GM23338 (cell line): ENCODE data around the gene CPSF4L. TPM values are rescaled to one million over a fixed set of nuclear protein-coding genes. Genes with fewer than 3 reads are reported as not detected.

Experiments used
- ATAC-seq: fragments of 200-7000 bp; cut with Tn5 transposase; 3 replicates; pipeline ENCODE4 v1.9.1; 2020
- DNase-seq: peaks from one replicate; pipeline ENCODE4 v3.0.0-alpha.2; 2015; ENCODE audit warnings: low spot score
- H2AFZ ChIP-seq: fragments of 200-600 bp; sonication (generic); 2 replicates; pipeline ENCODE4 v1.8.0; 2016; ENCODE audit warnings: antibody characterized with exemption, mild to moderate bottlenecking, moderate library complexity
- H3F3A ChIP-seq: fragments of 200-600 bp; sonication (generic); replicated peaks from 2 replicates; pipeline ENCODE4 v1.8.0; 2017; ENCODE audit warnings: antibody characterized with exemption, mixed run types, low read depth
- H3K27ac ChIP-seq: fragments of 200-600 bp; sonication (generic); 2 replicates; pipeline ENCODE4 v1.6.1; 2016; ENCODE audit warnings: low read depth
- H3K27me3 ChIP-seq: fragments of 200-600 bp; sonication (generic); 2 replicates; pipeline ENCODE4 v1.8.0; 2016; ENCODE audit warnings: mild to moderate bottlenecking, mixed run types, moderate library complexity; ENCODE audit not compliant: insufficient read depth
- H3K36me3 ChIP-seq: fragments of 200-600 bp; sonication (generic); 2 replicates; pipeline ENCODE4 v1.8.0; 2016; ENCODE audit warnings: mild to moderate bottlenecking; ENCODE audit not compliant: insufficient read depth
- H3K4me1 ChIP-seq: fragments of 200-600 bp; sonication (generic); 2 replicates; pipeline ENCODE4 v1.8.0; 2016; ENCODE audit warnings: mild to moderate bottlenecking, moderate library complexity; ENCODE audit not compliant: insufficient read depth
- H3K4me2 ChIP-seq: fragments of 200-600 bp; sonication (generic); 2 replicates; pipeline ENCODE4 v1.7.1; 2017; ENCODE audit warnings: mixed run types
- H3K4me3 ChIP-seq: fragments of 200-600 bp; sonication (generic); 2 replicates; pipeline ENCODE4 v1.6.1; 2016; ENCODE audit warnings: mixed run types
- H3K79me2 ChIP-seq: fragments of 200-600 bp; sonication (generic); replicated peaks from 2 replicates; pipeline ENCODE4 v1.8.0; 2017; ENCODE audit warnings: mild to moderate bottlenecking; ENCODE audit not compliant: insufficient read depth
- H3K9me2 ChIP-seq: fragments of 200-600 bp; sonication (generic); 2 replicates; pipeline ENCODE4 v1.8.0; 2017; ENCODE audit not compliant: insufficient read depth
- H4K20me1 ChIP-seq: fragments of 200-600 bp; sonication (generic); replicated peaks from 2 replicates; pipeline ENCODE4 v1.8.0; 2017; ENCODE audit warnings: mild to moderate bottlenecking; ENCODE audit not compliant: insufficient read depth
- H3K27ac Mint-ChIP-seq: 2 replicates; pipeline ENCODE4 v1.8.0; 2020; ENCODE audit warnings: inconsistent platforms, mild to moderate bottlenecking, moderate library complexity, mixed read lengths
- H3K27me3 Mint-ChIP-seq: 3 replicates; pipeline ENCODE4 v1.8.0; 2022; ENCODE audit warnings: low read depth, mild to moderate bottlenecking, moderate library complexity, mixed read lengths, inconsistent platforms; ENCODE audit not compliant: insufficient read depth, poor library complexity
- H3K36me3 Mint-ChIP-seq: 3 replicates; pipeline ENCODE4 v1.8.0; 2021; ENCODE audit warnings: low read depth, mild to moderate bottlenecking, inconsistent platforms, moderate library complexity, mixed read lengths
- H3K4me1 Mint-ChIP-seq: 3 replicates; pipeline ENCODE4 v1.8.0; 2020; ENCODE audit warnings: mild to moderate bottlenecking, inconsistent platforms, mixed read lengths
- H3K4me3 Mint-ChIP-seq: 3 replicates; pipeline ENCODE4 v1.8.0; 2021; ENCODE audit warnings: moderate library complexity, mild to moderate bottlenecking, inconsistent platforms, mixed read lengths
- H3K9me3 Mint-ChIP-seq: 3 replicates; pipeline ENCODE4 v1.8.0; 2020; ENCODE audit warnings: moderate library complexity, mild to moderate bottlenecking, inconsistent platforms, mixed read lengths
- CREB1 ChIP-seq: fragments of 250-450 bp; sonication (Bioruptor Pico); IDR thresholded peaks from 2 replicates; pipeline ENCODE4 v1.5.0; 2020; ENCODE audit warnings: low read depth, mild to moderate bottlenecking, moderate library complexity
- CTCF ChIP-seq, 2 experiments: fragments of 200-600 bp in 1 of 2; sonication (generic) in 1 of 2; conservative IDR thresholded peaks; 2 replicates each; pipeline versions ENCODE4 v1.5.1 to v1.6.1; 2016 to 2017; ENCODE audit warnings: antibody characterized with exemption in 2 of 2, low read depth in 2 of 2, mild to moderate bottlenecking in 2 of 2, moderate library complexity in 1 of 2
- ETS1 ChIP-seq: IDR thresholded peaks from 2 replicates; pipeline ENCODE4 v1.6.1; 2016; ENCODE audit warnings: antibody characterized with exemption
- EZH2 ChIP-seq: fragments of 200-600 bp; sonication (generic); IDR thresholded peaks from one replicate; pipeline ENCODE4 v1.8.0; 2017; ENCODE audit warnings: antibody characterized with exemption, mild to moderate bottlenecking, low read depth; ENCODE audit not compliant: unreplicated experiment
- EZH2phosphoT487 ChIP-seq: fragments of 200-600 bp; sonication (generic); IDR thresholded peaks from one replicate; pipeline ENCODE4 v1.8.1; 2018; ENCODE audit warnings: antibody characterized with exemption; ENCODE audit not compliant: unreplicated experiment
- JUNB ChIP-seq: IDR thresholded peaks from one replicate; pipeline ENCODE4 v1.6.1; 2016; ENCODE audit warnings: antibody characterized with exemption; ENCODE audit not compliant: unreplicated experiment
- NANOG ChIP-seq: IDR thresholded peaks from 2 replicates; pipeline ENCODE4 v1.6.1; 2016; ENCODE audit warnings: antibody characterized with exemption, borderline replicate concordance
- POLR2AphosphoS5 ChIP-seq: IDR thresholded peaks from 2 replicates; pipeline ENCODE4 v1.6.1; 2016; ENCODE audit warnings: antibody characterized with exemption, low read depth
- REST ChIP-seq: IDR thresholded peaks from one replicate; pipeline ENCODE4 v1.6.1; 2018; ENCODE audit warnings: antibody characterized with exemption; ENCODE audit not compliant: unreplicated experiment
- STAT1 ChIP-seq: IDR thresholded peaks from one replicate; pipeline ENCODE4 v1.6.1; 2016; ENCODE audit warnings: antibody characterized with exemption; ENCODE audit not compliant: unreplicated experiment
- ZNF114 ChIP-seq: fragments of 250-450 bp; sonication (Bioruptor Pico); IDR thresholded peaks from 2 replicates; pipeline ENCODE4 v1.5.0; 2020; ENCODE audit warnings: mild to moderate bottlenecking, moderate library complexity
- ZNF331 ChIP-seq: fragments of 250-450 bp; sonication (Bioruptor Pico); IDR thresholded peaks from 2 replicates; pipeline ENCODE4 v1.5.0; 2020; ENCODE audit warnings: low read depth, mild to moderate bottlenecking, moderate library complexity
- ZNF462 ChIP-seq: fragments of 250-450 bp; sonication (Bioruptor Pico); IDR thresholded peaks from 2 replicates; pipeline ENCODE4 v1.5.0; 2020; ENCODE audit warnings: mild to moderate bottlenecking, moderate library complexity
- polyA plus RNA-seq: library from polyadenylated mRNA; unstranded; fragments of >200 nt; fragmentation: Nextera tagmentation; extraction: Ambion mirVana; gene quantifications from 2 replicates; pipeline ENCODE4 v1.2.1, GENCODE V29; 2016
- total RNA-seq: library from RNA; depleted of rRNA; stranded (reverse); fragments of >200 nt; shearing (Covaris generic); gene quantifications from 2 replicates; pipeline ENCODE4 v1.2.3, GENCODE V29; 2014

Gene CPSF4L
- total and polyA plus RNA-seq, 2 experiments from 2014 or later, result not detected

GRCh38 chr17:73203788-73204479 lies 57.7 kb downstream of the CPSF4L start:
- no peak overlapping the region for H2AFZ ChIP-seq
- H3K4me1 Mint-ChIP-seq, result no peaks in the 10 kb centered on the region
- no peaks in the 10 kb centered on the region for H3K27me3 ChIP-seq
- H3K27me3 Mint-ChIP-seq, result peaks cover 6% of the 10 kb centered on the region
- H3F3A ChIP-seq, result peaks cover 3% of the 10 kb centered on the region; the same call in 1 of the 2 replicates
- no peak overlapping the region for H3K4me3 ChIP-seq
- no peaks in the 10 kb centered on the region; the same call in 2 of the 3 replicates for H3K9me3 Mint-ChIP-seq
- H3K4me1 ChIP-seq, result no peaks in the 10 kb centered on the region
- peaks cover 6% of the 10 kb centered on the region; the same call in 1 of the 2 replicates for H4K20me1 ChIP-seq
- no peak for TF ChIP-seq NANOG
- no peak for TF ChIP-seq STAT1
- TF ChIP-seq JUNB, result no peak
- no peak for TF ChIP-seq ZNF462 (CRISPR knock-in tag)
- no peak for TF ChIP-seq EZH2
- no peak for TF ChIP-seq REST
- TF ChIP-seq CTCF (conservative IDR thresholded peaks at IDR 0.05; ENCODE audit: low read depth in 2 of 2), result no peak
- TF ChIP-seq ZNF331 (CRISPR knock-in tag), result no peak
- TF ChIP-seq POLR2AphosphoS5, result no peak
- TF ChIP-seq ETS1, result no peak
- TF ChIP-seq ZNF114 (CRISPR knock-in tag), result no peak
- TF ChIP-seq CREB1, result no peak
- TF ChIP-seq EZH2phosphoT487, result no peak
- no peak overlapping the region for H3K4me2 ChIP-seq
- DNase-seq (no peak), ATAC-seq (no peak)
- no peaks in the 10 kb centered on the region for H3K9me2 ChIP-seq
- H3K4me3 Mint-ChIP-seq, result no peak overlapping the region
- peaks cover 9% of the 10 kb centered on the region; the same call in 1 of the 2 replicates for H3K79me2 ChIP-seq
- peaks cover 86% of the 10 kb centered on the region for H3K36me3 Mint-ChIP-seq
- peak overlapping the region; percentile 65; the same call in 1 of the 2 replicates for H3K27ac Mint-ChIP-seq
- 0 out of 2 replicates have a peak overlapping the region, but pooled peaks have one; percentile 42 for H3K27ac ChIP-seq
- peaks cover 58% of the 10 kb centered on the region for H3K36me3 ChIP-seq
